ENCODE measurements around the gene GPR137. TPM values are rescaled to one million over a fixed set of nuclear protein-coding genes. Genes with fewer than 3 reads are reported as not detected.

Gene GPR137
- total and polyA plus RNA-seq, 12 donors: 15.6 to 69.8 (median 41.2) TPM

- 71 to 76% (median 74%) methylated on average over 7 to 8 of the region's 8 CpGs for WGBS, 4 donors
- Histone ChIP-seq H3K27me3 (no peaks in the 10 kb centered on the region), H3K4me1 (replicated peaks in 1 of 2) (peaks cover 9 to 16% of the 10 kb centered on the region in 2 donors), H3K36me3 (replicated peaks in 1 of 2) (no peaks in the 10 kb centered on the region), H3K4me3 (no peak overlapping the region), H3K27ac (no peak overlapping the region), H3K9me3 (replicated peaks in 1 of 3) (no peaks in the 10 kb centered on the region)
- intact Hi-C loops (cut with DNase I): no loop called here
- DNase-seq: no peak
- TF ChIP-seq POLR2A (IDR thresholded peaks at IDR 0.05): no peak
- TF ChIP-seq, protein P1, sequence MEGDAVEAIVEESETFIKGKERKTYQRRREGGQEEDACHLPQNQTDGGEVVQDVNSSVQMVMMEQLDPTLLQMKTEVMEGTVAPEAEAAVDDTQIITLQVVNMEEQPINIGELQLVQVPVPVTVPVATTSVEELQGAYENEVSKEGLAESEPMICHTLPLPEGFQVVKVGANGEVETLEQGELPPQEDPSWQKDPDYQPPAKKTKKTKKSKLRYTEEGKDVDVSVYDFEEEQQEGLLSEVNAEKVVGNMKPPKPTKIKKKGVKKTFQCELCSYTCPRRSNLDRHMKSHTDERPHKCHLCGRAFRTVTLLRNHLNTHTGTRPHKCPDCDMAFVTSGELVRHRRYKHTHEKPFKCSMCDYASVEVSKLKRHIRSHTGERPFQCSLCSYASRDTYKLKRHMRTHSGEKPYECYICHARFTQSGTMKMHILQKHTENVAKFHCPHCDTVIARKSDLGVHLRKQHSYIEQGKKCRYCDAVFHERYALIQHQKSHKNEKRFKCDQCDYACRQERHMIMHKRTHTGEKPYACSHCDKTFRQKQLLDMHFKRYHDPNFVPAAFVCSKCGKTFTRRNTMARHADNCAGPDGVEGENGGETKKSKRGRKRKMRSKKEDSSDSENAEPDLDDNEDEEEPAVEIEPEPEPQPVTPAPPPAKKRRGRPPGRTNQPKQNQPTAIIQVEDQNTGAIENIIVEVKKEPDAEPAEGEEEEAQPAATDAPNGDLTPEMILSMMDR (IDR thresholded peaks at IDR 0.05): no peak
Measured at GRCh38 chr11:64333556-64333955, 47.9 kb downstream of the GPR137 start.

DNA sequence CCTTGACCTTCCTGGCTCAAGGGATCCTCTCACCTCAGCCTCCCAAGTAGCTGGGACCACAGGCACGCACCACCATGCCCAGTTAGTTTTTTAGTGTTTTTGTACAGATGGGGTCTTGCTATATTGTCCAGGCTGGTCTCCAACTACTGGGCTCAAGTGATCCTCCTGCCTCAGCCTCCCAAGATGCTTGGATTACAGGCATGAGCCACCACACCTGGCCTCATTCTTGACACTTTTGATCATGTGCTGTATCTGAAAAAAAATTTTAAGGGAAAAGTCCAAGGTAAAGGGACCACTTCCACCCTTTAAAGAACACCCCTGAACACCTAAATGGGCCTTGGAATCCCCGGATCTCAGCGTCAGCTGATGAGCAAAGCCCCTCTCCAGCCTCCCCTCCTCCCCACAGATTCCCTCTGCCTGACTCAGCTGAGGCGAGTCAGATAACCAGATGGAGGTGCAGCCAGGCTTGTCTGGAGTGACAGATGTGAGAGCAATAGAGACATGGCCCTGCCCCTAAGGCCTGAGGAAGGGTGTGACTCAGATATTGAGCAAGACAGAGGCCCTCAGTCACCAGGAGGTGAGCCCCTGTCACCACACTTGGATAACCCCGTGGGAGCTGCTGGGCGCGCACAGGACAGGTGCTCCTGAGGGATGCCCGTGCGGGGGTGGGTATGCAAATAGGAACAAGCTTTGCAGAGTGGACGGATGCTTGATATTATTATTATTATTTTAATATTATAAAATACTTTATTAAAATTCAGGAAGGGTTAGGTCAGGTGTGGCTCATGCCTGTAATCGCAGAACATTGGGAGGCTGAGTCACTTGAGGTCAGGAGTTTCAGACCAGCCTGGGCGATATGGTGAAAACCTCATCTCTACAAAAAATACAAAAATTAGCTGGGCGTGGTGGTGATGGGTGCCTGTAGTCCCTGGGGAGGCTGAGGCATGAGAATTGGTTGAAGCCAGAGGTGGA lies 49.4 kb downstream of the GPR137 start:
- Histone ChIP-seq H3K9me3 (replicated peaks in 1 of 3) (no peaks in the 10 kb centered on the region), H3K4me3 (no peak overlapping the region), H3K36me3 (replicated peaks in 1 of 2) (no peaks in the 10 kb centered on the region), H3K4me1 (replicated peaks in 1 of 2) (peaks cover 9 to 16% of the 10 kb centered on the region in 2 donors), H3K27ac (peak overlapping the region in 3 of 5 donors; percentile 7 to 64 (median 20)), H3K27me3 (no peaks in the 10 kb centered on the region)
- peak; percentile 65 to 96 (median 95) for DNase-seq
- 31 to 50% (median 41%) methylated on average over 10 to 13 of the region's 13 CpGs for whole genome bisulfite sequencing, 4 donors
- TF ChIP-seq POLR2A (IDR thresholded peaks at IDR 0.05): no peak
- TF ChIP-seq, protein P1 (IDR thresholded peaks at IDR 0.05): peak in 1 of 6 experiments; percentile 26
- intact Hi-C loops (cut with DNase I): no loop called here

DNA sequence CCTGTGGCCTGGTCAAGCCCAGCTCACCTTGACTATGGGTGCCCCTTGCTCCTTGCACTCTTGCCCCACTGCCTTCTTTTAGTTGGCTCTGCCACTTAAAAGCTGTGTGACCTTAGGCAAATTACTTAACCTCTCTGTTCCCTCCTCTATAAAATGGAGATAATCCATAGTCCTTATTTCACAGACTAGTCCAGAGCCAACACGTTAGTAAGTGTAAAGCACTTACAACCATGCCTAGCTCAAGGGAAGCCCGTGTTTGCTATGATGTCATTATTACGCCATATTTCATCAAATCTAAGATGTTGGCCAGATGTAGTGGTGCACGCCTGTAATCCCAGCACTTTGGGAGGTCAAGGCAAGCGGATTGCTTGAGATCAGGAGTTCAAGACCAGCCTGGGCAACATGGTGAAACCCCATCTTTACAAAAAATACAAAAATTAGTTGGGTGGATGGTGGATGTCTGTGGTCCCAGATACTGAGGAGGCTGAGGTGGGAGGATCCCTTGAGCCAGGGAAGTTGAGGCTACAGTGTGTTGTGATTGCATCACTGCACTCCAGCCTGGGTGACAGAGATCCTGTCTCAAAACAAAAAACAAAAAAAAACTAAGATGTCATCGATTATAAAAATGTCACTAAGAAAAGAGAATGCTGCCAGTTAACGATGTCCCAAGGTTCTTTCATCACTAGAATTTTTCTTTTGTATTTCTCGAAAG lies 52.0 kb downstream of the GPR137 start:
- TF ChIP-seq, protein P1 (IDR thresholded peaks at IDR 0.05): no peak
- no peak for TF ChIP-seq POLR2A (IDR thresholded peaks at IDR 0.05)
- Histone ChIP-seq H3K9me3 (replicated peaks in 1 of 3) (no peaks in the 10 kb centered on the region), H3K27ac (peak overlapping the region in 2 of 5 donors; percentile 6 to 46), H3K36me3 (replicated peaks in 1 of 2) (no peaks in the 10 kb centered on the region), H3K4me3 (no peak overlapping the region), H3K4me1 (replicated peaks in 1 of 2) (peaks cover 6% of the 10 kb centered on the region in 2 donors), H3K27me3 (no peaks in the 10 kb centered on the region)
- intact Hi-C loops (cut with DNase I): no loop called here
- WGBS, 4 donors: 52 to 62% (median 54%) methylated on average over 8 of the region's 8 CpGs
- no peak for DNase-seq

DNA sequence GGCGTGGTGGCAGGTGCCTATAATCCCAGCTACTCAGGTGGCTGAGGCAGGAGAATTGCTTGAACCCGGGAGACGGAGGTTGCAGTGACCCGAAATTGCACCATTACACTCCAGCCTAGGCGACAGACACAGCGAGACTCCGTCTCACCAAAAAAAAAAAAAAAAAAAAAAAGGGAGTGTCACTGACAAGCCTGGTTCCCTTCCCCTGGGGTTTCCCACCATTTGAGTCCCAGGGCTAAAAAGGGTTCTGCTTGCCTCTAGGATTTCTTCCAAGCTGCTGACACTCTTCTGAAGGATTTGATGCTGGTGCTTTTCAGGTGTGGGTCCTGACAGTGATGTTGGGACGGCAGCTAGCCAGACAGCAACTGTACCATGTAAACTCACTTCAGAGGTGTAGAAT lies 53.1 kb downstream of the GPR137 start:
- H3K27ac ChIP-seq: peak overlapping the region in 2 of 5 donors; percentile 46 to 47
- intact Hi-C loops (cut with DNase I): no loop called here
- no peaks in the 10 kb centered on the region for H3K36me3 ChIP-seq (replicated peaks in 1 of 2)
- no peaks in the 10 kb centered on the region for H3K9me3 ChIP-seq (replicated peaks in 1 of 3)
- H3K4me1 ChIP-seq (replicated peaks in 1 of 2): peaks cover 6% of the 10 kb centered on the region in 2 donors
- H3K4me3 ChIP-seq: no peak overlapping the region
- 78 to 79% (median 78%) methylated on average over 7 to 8 of the region's 8 CpGs for WGBS, 4 donors
- no peak for DNase-seq
- TF ChIP-seq POLR2A (IDR thresholded peaks at IDR 0.05): no peak
- TF ChIP-seq, protein P1 (IDR thresholded peaks at IDR 0.05): no peak
- no peaks in the 10 kb centered on the region for H3K27me3 ChIP-seq

Data from adrenal gland (tissue), 12 donors.